ENCODE data around the gene ZNF438. TPM values are rescaled to one million over a fixed set of nuclear protein-coding genes. Genes with fewer than 3 reads are reported as not detected.

ZNF438 gene
- total RNA-seq, 1 donor from 2014 or later: 1.7 TPM

- intact Hi-C loops (cut with DNase I): no loop called here
- Histone ChIP-seq H3K9me3 (no peaks in the 10 kb centered on the region), H3K36me3 (no peaks in the 10 kb centered on the region), H3K4me1 (no peaks in the 10 kb centered on the region), H3K27me3 (no peaks in the 10 kb centered on the region), H3K27ac (no peak overlapping the region), H3K4me3 (no peak overlapping the region)
- no peak for TF ChIP-seq CTCF (IDR thresholded peaks at IDR 0.05)
- DNase-seq (ENCODE audit: low spot score in 2 of 2): no peak
Measured at GRCh38 chr10:30882281-30882680, 149.4 kb downstream of the ZNF438 start.

- H3K36me3 ChIP-seq: peaks cover 0 to 17% of the 10 kb centered on the region in 2 donors
- no peak for DNase-seq (ENCODE audit: low spot score in 2 of 2)
Measured at GRCh38 chr10:30878920-30879319, 152.7 kb downstream of the ZNF438 start.

GRCh38 chr10:30877111-30877510 is 154.6 kb downstream of the ZNF438 start:
- intact Hi-C loops (cut with DNase I): no loop called here
- TF ChIP-seq CTCF (IDR thresholded peaks at IDR 0.05): no peak
- no peak for DNase-seq (ENCODE audit: low spot score in 2 of 2)

More at GRCh38 chr10:30878920-30879319, 152.7 kb downstream of the ZNF438 start:
- Histone ChIP-seq H3K4me1 (no peaks in the 10 kb centered on the region), H3K9me3 (no peaks in the 10 kb centered on the region), H3K4me3 (no peak overlapping the region), H3K27me3 (no peaks in the 10 kb centered on the region), H3K27ac (no peak overlapping the region)
- no peak for TF ChIP-seq CTCF (IDR thresholded peaks at IDR 0.05)
- intact Hi-C loops (cut with DNase I): no loop called here

GRCh38 chr10:30873411-30873810 is 158.3 kb downstream of the ZNF438 start:
- intact Hi-C loops (cut with DNase I): no loop called here
- Histone ChIP-seq H3K4me1 (peaks cover 0 to 4% of the 10 kb centered on the region in 2 donors), H3K36me3 (peaks cover 0 to 21% of the 10 kb centered on the region in 2 donors), H3K4me3 (no peak overlapping the region), H3K27me3 (no peaks in the 10 kb centered on the region), H3K27ac (no peak overlapping the region), H3K9me3 (no peaks in the 10 kb centered on the region)
- no peak for TF ChIP-seq CTCF (IDR thresholded peaks at IDR 0.05)
- no peak for DNase-seq (ENCODE audit: low spot score in 2 of 2)

More at GRCh38 chr10:30877111-30877510, 154.6 kb downstream of the ZNF438 start:
- H3K27ac ChIP-seq: no peak overlapping the region
- no peaks in the 10 kb centered on the region for H3K27me3 ChIP-seq
- no peak overlapping the region for H3K4me3 ChIP-seq
- H3K9me3 ChIP-seq: no peaks in the 10 kb centered on the region
- H3K36me3 ChIP-seq: peaks cover 0 to 17% of the 10 kb centered on the region in 2 donors
- H3K4me1 ChIP-seq: no peaks in the 10 kb centered on the region

- Histone ChIP-seq H3K4me3 (no peak overlapping the region), H3K9me3 (no peaks in the 10 kb centered on the region), H3K4me1 (peaks cover 0 to 4% of the 10 kb centered on the region in 2 donors), H3K27ac (no peak overlapping the region), H3K27me3 (no peaks in the 10 kb centered on the region), H3K36me3 (peaks cover 0 to 18% of the 10 kb centered on the region in 2 donors)
- no peak for DNase-seq (ENCODE audit: low spot score in 2 of 2)
- intact Hi-C loops (cut with DNase I): no loop called here
- TF ChIP-seq CTCF (IDR thresholded peaks at IDR 0.05): no peak
Measured at GRCh38 chr10:30870896-30871295, 160.8 kb downstream of the ZNF438 start.

- no peak overlapping the region for H3K4me3 ChIP-seq
- no peak overlapping the region for H3K27ac ChIP-seq
- H3K4me1 ChIP-seq: peaks cover 0 to 4% of the 10 kb centered on the region in 2 donors
- H3K27me3 ChIP-seq: no peaks in the 10 kb centered on the region
- no peak for DNase-seq (ENCODE audit: low spot score in 2 of 2)
- no peak for TF ChIP-seq CTCF (IDR thresholded peaks at IDR 0.05)
- intact Hi-C loops (cut with DNase I): no loop called here
- H3K9me3 ChIP-seq: no peaks in the 10 kb centered on the region
- peaks cover 0 to 5% of the 10 kb centered on the region in 2 donors for H3K36me3 ChIP-seq
Measured at GRCh38 chr10:30869566-30869965, 162.1 kb downstream of the ZNF438 start.

Data from ascending aorta (tissue), 2 donors.